Sigmoid colon (tissue), 7 donors: ENCODE measurements around the gene WNT9B. TPM values are rescaled to one million over a fixed set of nuclear protein-coding genes. Genes with fewer than 3 reads are reported as not detected.

ENCODE experiments used
- DNase-seq: peaks from one replicate; pipeline ENCODE4 v3.0.0-alpha.2; 2019
- H3K27ac ChIP-seq, 4 donors: fragments of 200-600 bp; sonication (generic); one replicate each; pipeline ENCODE4 v1.5.1; 2016 to 2019; ENCODE audit warnings: mild to moderate bottlenecking in 1 of 4
- H3K27me3 ChIP-seq, 3 donors: fragments of 200-600 bp; sonication (generic); one replicate each; pipeline ENCODE4 v1.5.1; 2019; ENCODE audit warnings: mild to moderate bottlenecking in 1 of 3
- H3K36me3 ChIP-seq, 4 donors: fragments of 200-600 bp; sonication (generic); one replicate each; pipeline ENCODE4 v1.5.1; 2016 to 2019
- H3K4me1 ChIP-seq, 4 donors: fragments of 200-600 bp; sonication (generic); one replicate each; pipeline ENCODE4 v1.5.1; 2017 to 2019
- H3K4me3 ChIP-seq, 4 donors: fragments of 200-600 bp; sonication (generic); one replicate each; pipeline ENCODE4 v1.5.1; 2017 to 2019; ENCODE audit warnings: mild to moderate bottlenecking in 2 of 4, moderate library complexity in 1 of 4
- H3K9me3 ChIP-seq, 4 donors: fragments of 200-600 bp in 3 of 4; sonication (generic) in 3 of 4; one replicate each; pipeline versions ENCODE4 v1.5.1 to v1.6.1; 2013 to 2019
- CTCF ChIP-seq, 4 experiments: fragments of 450-650 bp in 3 of 4; fragments of 200-600 bp in 1 of 4; IDR thresholded peaks; one replicate each; pipeline ENCODE4 v1.5.1; 2016 to 2019; ENCODE audit warnings: antibody characterized with exemption in 4 of 4, mild to moderate bottlenecking in 3 of 4, moderate library complexity in 2 of 4
- EP300 ChIP-seq, 4 donors: sonication (generic); formaldehyde crosslinking; IDR thresholded peaks; one replicate each; pipeline ENCODE4 v1.6.1; 2017; ENCODE audit warnings: antibody characterized with exemption in 4 of 4
- POLR2A ChIP-seq, 2 donors: fragments of 450-650 bp; IDR thresholded peaks; one replicate each; pipeline ENCODE4 v1.6.1; 2016; ENCODE audit warnings: antibody characterized with exemption in 2 of 2, mild to moderate bottlenecking in 2 of 2, moderate library complexity in 2 of 2
- POLR2AphosphoS5 ChIP-seq, 4 donors: sonication (generic); formaldehyde crosslinking; IDR thresholded peaks; one replicate each; pipeline ENCODE4 v1.6.1; 2017; ENCODE audit warnings: antibody characterized with exemption in 4 of 4
- WGBS, 2 donors: extraction: QIAGEN DNeasy Blood & Tissue Kit; methylation state at CpG; one replicate each; pipeline ENCODE4 v1.1.7; 2013; 5-methylcytosine and 5-hydroxymethylcytosine counted together
- intact Hi-C: fragments of 100-400 bp; cut with DNase I; formaldehyde crosslinking; loops from one replicate; pipeline ENCODE4 v1.15.1; 2023
- polyA plus RNA-seq, 3 donors: library from polyadenylated mRNA; stranded (reverse); fragments of 200-250 nt; gene quantifications; one replicate each; pipeline ENCODE4 v1.2.3, GENCODE V29; 2013
- total RNA-seq, 4 donors: library from RNA; depleted of rRNA; stranded (reverse); fragments of >200 nt; gene quantifications; one replicate each; pipeline ENCODE4 v1.1.0, GENCODE V29; 2016
- donor health status: healthy with polysubstance abuse.
- donor health status: Bipolar disorder and iron deficiency.
- donor health status: healthy.

WNT9B gene
- total and polyA plus RNA-seq, 7 donors = 0.03 TPM; not detected in 6

GRCh38 chr17:46887717-46888116 is 36.3 kb downstream of the WNT9B start:
- WGBS, 2 donors = 92 to 93% methylated on average over 3 of the region's 3 CpGs
- no peak overlapping the region for H3K27ac ChIP-seq
- no peak overlapping the region for H3K4me3 ChIP-seq
- intact Hi-C loops = no loop called here
- H3K9me3 ChIP-seq = no peaks in the 10 kb centered on the region
- no peak for DNase-seq
- TF ChIP-seq POLR2AphosphoS5 (IDR thresholded peaks at IDR 0.05) (no peak), EP300 (IDR thresholded peaks at IDR 0.05) (no peak), CTCF (IDR thresholded peaks at IDR 0.05) (no peak), POLR2A (IDR thresholded peaks at IDR 0.05) (no peak)
- no peaks in the 10 kb centered on the region for H3K4me1 ChIP-seq
- H3K36me3 ChIP-seq = no peaks in the 10 kb centered on the region
- peaks cover 0 to 54% (median 5%) of the 10 kb centered on the region in 3 donors for H3K27me3 ChIP-seq

GRCh38 chr17:46888727-46889126 is 37.3 kb downstream of the WNT9B start:
- H3K27ac ChIP-seq = no peak overlapping the region
- no peaks in the 10 kb centered on the region for H3K4me1 ChIP-seq
- H3K4me3 ChIP-seq = no peak overlapping the region
- no peaks in the 10 kb centered on the region for H3K9me3 ChIP-seq
- H3K27me3 ChIP-seq = peaks cover 0 to 58% (median 10%) of the 10 kb centered on the region in 3 donors
- TF ChIP-seq CTCF (IDR thresholded peaks at IDR 0.05) = no peak
- no peak for TF ChIP-seq POLR2A (IDR thresholded peaks at IDR 0.05)
- TF ChIP-seq POLR2AphosphoS5 (IDR thresholded peaks at IDR 0.05) = no peak
- TF ChIP-seq EP300 (IDR thresholded peaks at IDR 0.05) = no peak
- no peaks in the 10 kb centered on the region for H3K36me3 ChIP-seq
- WGBS, 2 donors = 81 to 82% methylated on average over 1 of the region's 1 CpG
- intact Hi-C loops = no loop called here
- no peak for DNase-seq

GRCh38 chr17:46889519-46889918 is 38.1 kb downstream of the WNT9B start:
- peaks cover 0 to 58% (median 11%) of the 10 kb centered on the region in 3 donors for H3K27me3 ChIP-seq
- no peaks in the 10 kb centered on the region for H3K4me1 ChIP-seq
- WGBS, 2 donors = 44 to 70% methylated on average over 4 of the region's 4 CpGs

GRCh38 chr17:46889992-46890564 is 38.7 kb downstream of the WNT9B start:
- Histone ChIP-seq H3K4me3 (no peak overlapping the region), H3K36me3 (no peaks in the 10 kb centered on the region), H3K27ac (no peak overlapping the region), H3K4me1 (no peaks in the 10 kb centered on the region), H3K9me3 (no peaks in the 10 kb centered on the region), H3K27me3 (peaks cover 0 to 58% (median 16%) of the 10 kb centered on the region in 3 donors)
- intact Hi-C loops = no loop called here
- no peak for TF ChIP-seq POLR2AphosphoS5 (IDR thresholded peaks at IDR 0.05)
- no peak for TF ChIP-seq CTCF (IDR thresholded peaks at IDR 0.05)
- no peak for TF ChIP-seq EP300 (IDR thresholded peaks at IDR 0.05)
- no peak for TF ChIP-seq POLR2A (IDR thresholded peaks at IDR 0.05)
- DNase-seq = no peak
- WGBS, 2 donors = 58 to 69% methylated on average over 13 of the region's 13 CpGs

More at GRCh38 chr17:46889519-46889918, 38.1 kb downstream of the WNT9B start:
- intact Hi-C loops = no loop called here
- Histone ChIP-seq H3K9me3 (no peaks in the 10 kb centered on the region), H3K36me3 (no peaks in the 10 kb centered on the region), H3K27ac (no peak overlapping the region), H3K4me3 (no peak overlapping the region)
- DNase-seq = no peak
- no peak for TF ChIP-seq POLR2AphosphoS5 (IDR thresholded peaks at IDR 0.05)
- TF ChIP-seq EP300 (IDR thresholded peaks at IDR 0.05) = no peak
- no peak for TF ChIP-seq POLR2A (IDR thresholded peaks at IDR 0.05)
- TF ChIP-seq CTCF (IDR thresholded peaks at IDR 0.05) = no peak

GRCh38 chr17:46890638-46891037 is 39.3 kb downstream of the WNT9B start:
- Histone ChIP-seq H3K9me3 (no peaks in the 10 kb centered on the region), H3K27me3 (peaks cover 0 to 55% (median 16%) of the 10 kb centered on the region in 3 donors), H3K36me3 (no peaks in the 10 kb centered on the region), H3K4me1 (no peaks in the 10 kb centered on the region), H3K27ac (no peak overlapping the region), H3K4me3 (no peak overlapping the region)
- DNase-seq = no peak
- TF ChIP-seq CTCF (IDR thresholded peaks at IDR 0.05) (no peak), EP300 (IDR thresholded peaks at IDR 0.05) (no peak), POLR2A (IDR thresholded peaks at IDR 0.05) (no peak), POLR2AphosphoS5 (IDR thresholded peaks at IDR 0.05) (no peak)
- 56 to 59% methylated on average over 6 of the region's 6 CpGs for WGBS, 2 donors
- intact Hi-C loops = no loop called here
